ENCODE results near the gene BOD1L1.

DNA sequence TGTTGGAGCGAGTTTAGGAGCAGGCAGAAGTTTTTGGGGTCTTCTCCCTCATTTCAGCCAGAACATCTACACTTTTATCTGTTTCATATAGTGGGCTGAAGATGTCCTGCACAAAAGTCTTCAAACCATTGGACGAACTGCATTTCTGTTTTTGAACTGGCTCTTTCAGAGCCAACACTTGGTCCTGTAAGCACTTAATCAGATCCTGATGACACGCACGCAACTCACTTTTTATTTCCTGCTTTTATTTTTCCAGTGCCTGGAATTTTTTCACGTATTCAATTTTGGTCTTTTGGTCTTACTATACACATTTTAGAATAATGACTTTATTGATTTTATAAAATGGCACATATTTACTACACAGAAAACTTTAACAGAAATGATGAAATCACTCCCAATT, 43.0 kb downstream of the BOD1L1 start:
- TF ChIP-seq, protein P1, sequence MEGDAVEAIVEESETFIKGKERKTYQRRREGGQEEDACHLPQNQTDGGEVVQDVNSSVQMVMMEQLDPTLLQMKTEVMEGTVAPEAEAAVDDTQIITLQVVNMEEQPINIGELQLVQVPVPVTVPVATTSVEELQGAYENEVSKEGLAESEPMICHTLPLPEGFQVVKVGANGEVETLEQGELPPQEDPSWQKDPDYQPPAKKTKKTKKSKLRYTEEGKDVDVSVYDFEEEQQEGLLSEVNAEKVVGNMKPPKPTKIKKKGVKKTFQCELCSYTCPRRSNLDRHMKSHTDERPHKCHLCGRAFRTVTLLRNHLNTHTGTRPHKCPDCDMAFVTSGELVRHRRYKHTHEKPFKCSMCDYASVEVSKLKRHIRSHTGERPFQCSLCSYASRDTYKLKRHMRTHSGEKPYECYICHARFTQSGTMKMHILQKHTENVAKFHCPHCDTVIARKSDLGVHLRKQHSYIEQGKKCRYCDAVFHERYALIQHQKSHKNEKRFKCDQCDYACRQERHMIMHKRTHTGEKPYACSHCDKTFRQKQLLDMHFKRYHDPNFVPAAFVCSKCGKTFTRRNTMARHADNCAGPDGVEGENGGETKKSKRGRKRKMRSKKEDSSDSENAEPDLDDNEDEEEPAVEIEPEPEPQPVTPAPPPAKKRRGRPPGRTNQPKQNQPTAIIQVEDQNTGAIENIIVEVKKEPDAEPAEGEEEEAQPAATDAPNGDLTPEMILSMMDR (conservative IDR thresholded peaks at IDR 0.05 in 1 of 2, IDR thresholded peaks at IDR 0.05 in 1 of 2; ENCODE audit: low read depth in 1 of 2, low read length in 2 of 2), result no peak
- no peak for TF ChIP-seq EZH2 (IDR thresholded peaks at IDR 0.05; ENCODE audit: low read length, missing control alignments)
